Endothelial cell of hepatic sinusoid (primary cell): ENCODE measurements around the gene LAP3.
"Not testable (repeated sequence)": the region's sequence is repeated elsewhere in the genome, so short reads cannot be mapped to it uniquely, and the experiment has no call there.

Experiments
- in situ Hi-C: cut with HindIII; loops from 2 replicates; pipeline ENCODE4 v1.10.0; 2017; ENCODE audit warnings: low sequenced_read_pairs

The LAP3 gene

GRCh38 chr4:17576932-17577664, at the start of gene LAP3:
TSS of gene LAP3 (plus strand) at chr4:17577198. CDS start at chr4:17577466, 268 bp downstream.
- in situ Hi-C loops, result no loop called here

- in situ Hi-C loops, result no loop called here
These were observed 48.3 kb upstream of the LAP3 start for GRCh38 chr4:17528551-17529165.

DNA sequence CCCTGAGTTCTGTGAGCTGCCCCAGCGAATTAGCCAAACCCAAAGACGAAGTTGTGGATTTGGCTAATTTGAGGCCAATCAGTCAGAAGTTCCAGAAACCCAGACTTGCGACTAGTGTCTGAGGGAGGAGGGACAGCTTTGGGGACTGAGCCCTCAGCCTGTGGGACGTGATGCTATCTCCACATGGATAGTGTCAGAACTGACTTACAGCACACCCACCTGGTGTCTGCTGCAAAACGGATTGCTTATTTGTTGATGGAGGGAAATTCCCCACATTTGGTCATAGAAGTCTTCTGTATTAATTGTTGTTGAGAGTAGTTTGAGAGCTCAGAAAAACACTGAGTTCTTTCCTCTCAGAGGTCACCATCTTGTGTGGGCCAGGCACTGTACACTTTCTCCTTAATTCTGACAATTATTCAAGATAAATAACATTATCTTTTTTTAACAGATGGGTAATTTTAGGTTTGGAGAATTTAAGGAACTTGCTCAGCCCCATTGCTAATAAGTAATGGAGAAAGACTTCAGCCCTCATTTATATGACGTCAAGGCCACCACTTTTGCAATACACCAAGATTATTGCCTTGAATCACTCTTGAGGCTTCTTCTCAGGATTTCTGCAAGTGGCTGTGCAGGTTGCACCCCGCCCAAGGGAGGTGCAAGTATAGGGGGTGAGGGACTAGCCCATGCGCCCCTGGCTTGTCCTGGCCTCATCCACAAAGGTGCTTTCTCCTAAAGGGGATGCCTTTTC, 45.3 kb upstream of the LAP3 start:
- in situ Hi-C loops, result no loop called here

GRCh38 chr4:17534705-17535104, 42.3 kb upstream of the LAP3 start:
- in situ Hi-C loops, result no loop called here

- in situ Hi-C loops, result no loop called here
These were observed 41.8 kb upstream of the LAP3 start for GRCh38 chr4:17535242-17535641.

- in situ Hi-C loops, result no loop called here
These were observed 41.1 kb upstream of the LAP3 start for GRCh38 chr4:17535906-17536305.

DNA sequence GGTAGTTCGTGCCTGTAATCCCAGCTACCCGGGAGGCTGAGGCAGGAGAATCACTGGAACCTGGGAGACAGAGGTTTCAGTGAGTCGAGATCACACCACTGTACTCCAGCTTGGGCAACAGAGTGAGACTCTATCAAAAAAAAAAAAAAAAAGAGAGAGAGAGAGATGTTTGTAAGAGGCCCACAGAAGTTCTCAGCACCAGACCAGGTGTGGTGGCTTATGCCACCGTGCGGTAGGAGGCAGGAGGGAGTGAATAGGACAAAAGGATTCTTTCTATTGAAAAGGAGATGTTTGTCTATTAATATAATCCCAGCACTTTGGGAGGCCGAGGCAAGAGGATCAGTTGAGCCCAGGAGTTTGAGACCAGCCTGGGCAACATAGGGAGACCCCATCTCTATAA, 39.9 kb upstream of the LAP3 start:
- in situ Hi-C loops, result not testable (repeated sequence)

- in situ Hi-C loops, result no loop called here
These were observed 32.8 kb upstream of the LAP3 start for GRCh38 chr4:17544205-17544604.

DNA sequence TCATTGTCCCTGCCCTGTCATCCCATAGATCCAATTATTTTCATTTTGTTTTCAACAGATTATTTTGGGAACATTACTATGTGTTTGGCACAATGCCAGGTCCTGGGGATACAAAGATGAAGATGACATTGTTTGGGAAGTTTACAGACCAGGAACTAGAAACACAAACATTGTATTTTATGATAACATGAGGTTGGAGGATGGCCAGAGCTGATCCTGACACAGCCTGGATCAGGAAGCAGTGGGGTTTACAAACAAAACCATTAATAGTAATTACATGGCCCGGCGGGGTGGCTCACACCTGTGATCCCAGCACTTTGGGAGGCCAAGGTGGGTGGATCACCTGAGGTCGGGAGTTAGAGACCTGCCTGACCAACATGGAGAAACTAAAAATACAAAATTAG, 32.2 kb upstream of the LAP3 start:
- in situ Hi-C loops, result loop anchor here (5.0 kb wide), 1 partner anchor 62 kb away; no protein-coding TSS in a partner anchor

DNA sequence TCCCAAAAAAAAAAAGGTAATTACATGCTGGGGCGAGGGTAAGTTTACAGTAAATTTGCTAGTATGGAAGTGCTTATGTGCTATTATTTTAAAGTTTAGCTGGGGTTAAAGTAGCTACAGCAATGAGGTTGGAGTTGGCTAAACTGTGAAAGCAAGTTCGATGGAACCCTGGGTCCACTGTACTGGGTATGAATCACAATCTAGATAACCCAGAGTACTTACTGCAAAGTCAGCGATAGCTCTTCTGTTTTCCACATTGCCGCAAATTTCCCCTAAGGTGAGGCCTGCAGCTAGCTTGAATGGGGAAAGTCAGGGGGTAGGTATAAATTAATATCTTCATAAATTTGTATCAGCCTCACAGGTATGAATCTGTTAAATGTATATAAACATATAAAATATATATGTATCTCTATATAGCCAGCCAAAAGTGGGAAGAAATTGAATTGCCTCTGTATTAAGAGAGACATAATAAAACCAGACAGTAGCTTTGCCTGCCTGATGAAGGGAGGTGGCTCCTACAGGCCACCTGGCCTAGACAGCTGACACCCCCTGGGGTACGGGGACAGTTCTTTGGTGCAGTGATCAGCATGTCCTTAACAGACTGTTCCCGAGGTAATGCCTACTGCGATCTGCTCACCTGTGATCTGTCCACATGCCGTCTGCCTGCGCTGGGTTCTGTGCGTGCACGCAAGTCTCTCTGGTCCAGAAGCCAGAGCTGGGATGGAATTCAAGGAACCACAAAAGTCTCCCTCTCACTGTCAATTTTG, 31.4 kb upstream of the LAP3 start:
- in situ Hi-C loops, result loop anchor here (5.0 kb wide), 1 partner anchor 62 kb away; no protein-coding TSS in a partner anchor

DNA sequence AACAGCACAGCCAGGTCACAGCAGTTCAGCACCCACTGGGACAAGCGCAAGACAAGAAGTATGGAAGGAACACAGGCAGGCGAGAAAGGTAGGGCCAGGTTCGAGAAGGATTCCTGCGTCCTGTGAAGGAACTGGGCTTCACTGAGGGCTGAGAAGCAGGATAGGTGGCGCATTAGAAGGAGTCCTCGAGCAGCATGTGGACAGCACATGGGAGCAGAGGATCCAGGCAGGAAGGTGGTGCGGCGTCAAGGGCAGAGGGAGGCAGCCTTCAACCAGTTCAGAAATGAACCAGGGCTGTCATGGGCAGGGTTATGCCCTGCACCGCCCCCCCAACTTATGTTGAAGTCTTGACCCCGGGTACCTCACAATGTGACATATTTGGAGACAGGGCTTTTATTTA, 30.8 kb upstream of the LAP3 start:
- in situ Hi-C loops, result loop anchor here (5.0 kb wide), 1 partner anchor 61 kb away; no protein-coding TSS in a partner anchor

DNA sequence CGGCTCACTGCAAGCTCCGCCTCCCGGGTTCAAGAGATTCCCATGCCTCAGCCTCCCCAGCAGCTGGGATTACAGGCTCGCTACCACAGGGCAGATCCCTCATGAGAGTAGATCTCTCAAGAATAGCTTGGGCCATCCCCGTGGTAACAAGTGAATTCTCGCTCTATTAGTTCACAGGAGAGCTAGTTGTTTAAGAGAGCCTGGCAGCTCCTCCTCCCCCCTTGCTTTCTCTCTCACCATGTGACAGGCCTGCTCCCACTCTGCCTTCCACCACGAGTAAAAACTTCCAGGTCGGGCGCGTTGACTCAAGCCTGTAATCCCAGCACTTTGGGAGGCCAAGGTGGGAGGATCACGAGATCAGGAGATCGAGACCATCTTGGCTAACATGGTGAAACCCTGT, 30.3 kb upstream of the LAP3 start:
- in situ Hi-C loops, result loop anchor here (5.0 kb wide), 1 partner anchor 61 kb away; no protein-coding TSS in a partner anchor

DNA sequence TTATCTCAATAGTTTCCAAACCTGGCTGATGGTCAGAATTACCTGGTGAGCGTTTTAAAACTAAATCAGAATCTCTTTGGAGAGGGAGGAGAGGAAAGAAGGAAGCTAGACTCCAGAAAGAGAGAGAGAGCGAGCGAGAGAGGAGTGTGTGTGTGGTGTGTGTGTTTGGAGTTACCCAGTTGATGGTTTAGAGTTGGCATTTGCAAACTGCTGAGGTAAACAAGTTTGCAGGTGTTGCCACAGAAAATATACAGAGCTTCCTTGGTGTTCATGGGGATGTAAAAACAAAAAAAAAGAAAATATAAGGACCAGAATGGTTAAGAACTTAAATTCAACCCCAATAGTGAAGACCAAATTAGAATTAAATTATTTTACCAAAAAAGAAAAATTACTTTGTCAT, 26.4 kb upstream of the LAP3 start:
- in situ Hi-C loops, result no loop called here

DNA sequence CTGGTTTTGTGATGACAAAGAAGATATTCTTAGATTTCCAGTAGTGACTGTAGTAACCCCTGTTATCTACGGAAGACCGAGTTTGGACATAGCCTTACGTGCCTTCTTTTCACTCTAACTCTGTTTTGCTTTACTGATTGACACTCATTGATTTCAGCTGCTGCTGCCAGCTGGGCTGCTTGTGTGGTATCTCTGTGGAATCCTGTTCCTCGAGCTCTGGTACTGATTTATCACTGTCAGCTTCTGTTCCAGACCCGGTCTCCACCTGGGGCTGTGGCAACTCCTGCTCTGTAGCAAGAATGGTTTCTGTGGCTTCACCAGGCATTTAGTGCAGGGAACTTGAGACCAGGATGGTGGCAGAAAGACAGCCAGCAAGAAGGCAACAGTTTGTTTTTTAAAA, 24.6 kb upstream of the LAP3 start:
- in situ Hi-C loops, result no loop called here

DNA sequence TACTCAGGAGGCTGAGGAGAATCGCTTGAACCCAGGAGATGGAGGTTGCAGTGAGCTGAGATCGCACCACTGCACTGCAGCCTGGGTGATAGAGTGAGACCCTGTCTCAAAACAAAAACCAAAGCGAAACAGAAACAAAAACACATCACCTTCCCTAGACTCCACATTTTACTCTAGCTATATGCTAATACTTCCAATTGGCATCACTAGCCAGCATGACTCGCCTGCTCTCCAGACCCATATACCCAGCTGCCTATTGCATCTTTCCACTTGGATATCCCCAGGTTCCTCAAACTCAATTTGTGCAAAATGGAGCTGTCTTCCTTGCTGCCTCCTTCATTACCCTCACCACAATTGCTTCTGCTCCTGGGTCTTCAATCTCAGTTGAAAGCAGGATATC, 22.4 kb upstream of the LAP3 start:
- in situ Hi-C loops, result no loop called here

- in situ Hi-C loops, result no loop called here
These were observed 20.5 kb upstream of the LAP3 start for GRCh38 chr4:17556498-17556897.

GRCh38 chr4:17557880-17558279, 19.1 kb upstream of the LAP3 start:
- in situ Hi-C loops, result no loop called here

- in situ Hi-C loops, result no loop called here
These were observed 17.9 kb upstream of the LAP3 start for GRCh38 chr4:17558941-17559708.

DNA sequence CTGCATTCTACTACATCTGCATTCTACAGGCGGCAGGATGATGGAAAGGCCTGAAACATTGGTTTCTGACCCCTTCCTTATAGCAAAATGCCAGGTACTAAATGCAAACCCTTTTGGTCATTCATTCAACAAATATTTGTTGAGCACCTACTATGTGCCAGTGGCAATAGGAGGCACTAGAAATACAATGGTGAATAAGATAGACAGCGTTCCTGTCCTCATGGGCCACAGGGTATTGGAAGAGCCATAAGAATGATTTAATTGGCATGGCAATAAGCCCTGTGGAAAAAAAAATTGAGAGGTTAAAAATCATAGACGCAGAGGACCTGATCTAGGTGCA, 17.3 kb upstream of the LAP3 start:
- in situ Hi-C loops, result no loop called here

GRCh38 chr4:17560065-17560673, 16.8 kb upstream of the LAP3 start:
- in situ Hi-C loops, result no loop called here
